Prostate gland (tissue), 2 donors: ENCODE results near the gene POFUT2.

Experiments used
- CTCF ChIP-seq, 4 experiments: fragments of 200-600 bp in 2 of 4; fragments of 450-650 bp in 2 of 4; sonication (generic) in 2 of 4; IDR thresholded peaks; 1 replicate in 3 of 4; 2 replicates in 1 of 4; pipeline ENCODE4 v1.5.1; 2016 to 2019; ENCODE audit warnings: antibody characterized with exemption in 4 of 4, mild to moderate bottlenecking in 2 of 4, moderate library complexity in 2 of 4
- POLR2A ChIP-seq: fragments of 450-650 bp; IDR thresholded peaks from one replicate; pipeline ENCODE4 v1.6.1; 2016; ENCODE audit warnings: antibody characterized with exemption, mild to moderate bottlenecking

GRCh38 chr21:45253633-45254459 is 33.8 kb downstream of the POFUT2 start:
- no peak for TF ChIP-seq POLR2A
- no peak for TF ChIP-seq CTCF (IDR thresholded peaks at IDR 0.05)
